ENCODE measurements around the gene APOBEC3A. TPM values are rescaled to one million over a fixed set of nuclear protein-coding genes. Genes with fewer than 3 reads are reported as not detected.
A peak's percentile ranks its signal among the peaks of the same experiment; 100 is the strongest.

The APOBEC3A gene
- 3.7 TPM for total RNA-seq

DNA sequence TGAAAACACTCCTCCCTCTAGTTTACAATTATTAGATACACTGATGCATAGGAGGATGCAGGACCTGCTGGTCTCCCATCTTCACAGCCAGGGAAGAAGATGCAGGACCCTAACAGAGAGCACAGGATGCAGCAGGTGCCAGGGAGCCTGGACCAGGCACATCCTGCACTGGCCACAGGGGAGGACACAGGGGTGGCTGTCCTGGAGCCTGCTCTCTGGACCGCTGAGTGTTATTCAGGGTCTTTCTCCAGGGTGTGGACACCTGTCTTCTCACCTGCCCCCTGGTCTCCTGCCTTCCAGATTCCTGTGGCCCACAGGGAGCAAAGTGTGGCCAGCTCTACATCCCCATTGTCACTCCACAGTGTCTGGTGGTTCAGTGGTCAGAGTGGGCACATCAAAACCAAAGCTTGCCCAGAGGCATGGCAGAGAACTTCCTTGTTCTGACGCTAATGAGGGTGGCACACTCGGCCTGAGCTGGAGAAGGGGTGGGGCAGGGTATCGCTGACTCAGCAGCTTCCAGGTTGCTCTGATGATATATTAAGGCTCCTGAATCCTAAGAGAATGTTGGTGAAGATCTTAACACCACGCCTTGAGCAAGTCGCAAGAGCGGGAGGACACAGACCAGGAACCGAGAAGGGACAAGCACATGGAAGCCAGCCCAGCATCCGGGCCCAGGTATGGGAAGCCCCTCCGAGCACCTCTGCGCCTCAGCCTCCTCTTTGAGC lies at the start of gene APOBEC3A:
Gene APOBEC3A (plus strand): TSS at position 564 of the 725 bp plus-strand sequence. CDS start 83 bp downstream, at position 647.
- no peak for DNase-seq

DNA sequence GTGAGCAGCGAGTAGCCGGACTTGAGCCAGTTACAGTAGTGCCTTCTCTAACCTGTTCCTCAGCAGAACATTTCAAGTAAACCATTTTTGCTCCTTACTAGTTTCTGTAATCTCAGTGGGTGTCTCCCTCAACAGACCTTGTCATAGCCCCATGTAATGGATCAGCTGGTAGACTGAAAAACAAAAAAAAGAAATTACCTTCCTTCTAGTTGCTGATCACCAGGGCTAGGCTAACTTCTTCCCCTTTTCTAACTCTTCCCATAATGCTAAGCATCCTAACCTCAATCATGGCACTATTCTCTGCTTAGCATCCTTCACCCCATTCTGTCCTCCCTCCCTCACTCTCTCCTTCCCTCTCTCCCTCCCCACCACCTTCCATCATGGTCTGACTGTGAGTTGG lies 49.6 kb upstream of the APOBEC3A start:
- DNase-seq: no peak

DNA sequence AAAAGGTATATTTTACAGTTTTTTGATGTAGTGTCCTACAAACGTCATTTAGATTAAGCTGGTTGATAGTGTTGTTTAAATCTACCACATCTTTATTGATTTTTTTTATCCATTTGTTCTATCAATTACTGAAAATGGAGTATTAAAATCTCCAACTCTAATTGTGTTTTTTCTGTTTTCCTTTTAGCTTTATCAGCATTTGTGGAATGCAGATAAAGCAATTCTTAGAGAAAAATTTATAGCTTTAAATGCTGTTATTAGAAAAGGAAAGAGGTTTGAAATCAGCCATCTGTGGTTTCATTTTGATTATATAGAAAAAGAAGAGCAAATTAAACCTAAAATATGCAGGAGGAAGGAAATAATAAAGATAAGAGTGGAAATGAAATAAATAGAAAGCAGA lies 46.0 kb upstream of the APOBEC3A start:
- DNase-seq: no peak

DNA sequence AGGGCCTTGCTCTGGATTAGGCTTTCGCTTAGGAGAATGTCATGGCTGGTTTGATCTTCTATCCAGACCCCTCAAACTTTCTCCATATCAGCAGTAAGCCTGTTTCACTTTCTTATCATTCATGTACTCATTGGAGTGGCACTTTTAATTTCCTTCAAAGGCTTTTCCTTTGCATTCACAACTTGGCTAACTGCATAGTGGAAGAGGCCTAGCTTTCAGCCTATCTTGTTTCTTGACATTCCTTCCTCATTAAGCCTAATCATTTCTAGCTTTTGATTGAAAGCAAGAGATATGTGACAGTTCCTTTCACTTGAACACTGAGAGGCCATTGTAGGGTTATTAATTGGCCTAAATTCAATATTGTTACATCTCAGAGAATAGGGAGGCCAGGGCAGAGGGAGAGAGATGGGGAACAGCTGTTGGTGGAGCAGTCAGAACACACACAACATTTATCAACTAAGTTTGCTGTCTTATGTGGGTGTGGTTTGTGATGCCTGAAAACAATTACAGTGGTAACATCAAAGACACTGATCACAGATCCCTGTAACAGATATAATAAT lies 37.7 kb upstream of the APOBEC3A start:
- no peak for DNase-seq

DNA sequence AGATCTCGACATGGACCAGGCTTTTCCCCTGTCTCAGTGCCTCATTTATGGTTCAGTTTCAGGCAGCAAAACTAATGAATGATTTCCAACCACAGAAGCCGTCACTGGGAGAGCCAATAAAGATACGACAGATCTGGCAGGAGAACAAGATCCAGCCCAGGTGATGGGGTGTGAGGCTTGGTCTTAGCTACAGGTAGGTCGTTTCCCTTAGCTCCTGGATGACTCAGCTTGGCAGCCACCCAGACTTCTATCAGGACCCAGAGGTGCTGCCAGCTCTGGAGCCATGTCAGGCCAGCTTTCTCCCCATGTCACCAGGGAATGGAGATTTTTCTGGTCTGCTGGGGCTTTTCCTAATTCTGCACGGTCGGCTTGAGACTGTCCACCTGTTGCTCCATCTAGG lies 36.3 kb upstream of the APOBEC3A start:
- peak; percentile 50 for DNase-seq

DNA sequence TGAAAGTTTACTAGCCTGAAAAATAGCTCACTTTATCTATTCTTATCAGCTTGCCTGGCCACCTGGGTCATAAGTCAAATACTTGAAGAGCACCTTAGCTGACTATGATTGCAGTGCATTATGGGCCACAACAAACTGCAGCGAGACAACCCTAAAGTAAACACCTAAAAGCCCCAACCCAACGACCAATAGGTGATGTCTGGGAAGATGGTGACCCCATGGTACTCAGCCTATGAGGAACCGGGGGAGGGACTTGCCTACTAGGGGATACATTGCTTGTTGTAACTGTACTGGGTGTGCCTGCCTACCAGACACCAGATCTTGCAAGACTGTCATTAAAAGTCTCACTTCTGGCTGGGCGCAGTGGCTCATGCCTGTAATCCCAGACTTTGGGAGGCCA lies 35.6 kb upstream of the APOBEC3A start:
- DNase-seq: no peak

DNA sequence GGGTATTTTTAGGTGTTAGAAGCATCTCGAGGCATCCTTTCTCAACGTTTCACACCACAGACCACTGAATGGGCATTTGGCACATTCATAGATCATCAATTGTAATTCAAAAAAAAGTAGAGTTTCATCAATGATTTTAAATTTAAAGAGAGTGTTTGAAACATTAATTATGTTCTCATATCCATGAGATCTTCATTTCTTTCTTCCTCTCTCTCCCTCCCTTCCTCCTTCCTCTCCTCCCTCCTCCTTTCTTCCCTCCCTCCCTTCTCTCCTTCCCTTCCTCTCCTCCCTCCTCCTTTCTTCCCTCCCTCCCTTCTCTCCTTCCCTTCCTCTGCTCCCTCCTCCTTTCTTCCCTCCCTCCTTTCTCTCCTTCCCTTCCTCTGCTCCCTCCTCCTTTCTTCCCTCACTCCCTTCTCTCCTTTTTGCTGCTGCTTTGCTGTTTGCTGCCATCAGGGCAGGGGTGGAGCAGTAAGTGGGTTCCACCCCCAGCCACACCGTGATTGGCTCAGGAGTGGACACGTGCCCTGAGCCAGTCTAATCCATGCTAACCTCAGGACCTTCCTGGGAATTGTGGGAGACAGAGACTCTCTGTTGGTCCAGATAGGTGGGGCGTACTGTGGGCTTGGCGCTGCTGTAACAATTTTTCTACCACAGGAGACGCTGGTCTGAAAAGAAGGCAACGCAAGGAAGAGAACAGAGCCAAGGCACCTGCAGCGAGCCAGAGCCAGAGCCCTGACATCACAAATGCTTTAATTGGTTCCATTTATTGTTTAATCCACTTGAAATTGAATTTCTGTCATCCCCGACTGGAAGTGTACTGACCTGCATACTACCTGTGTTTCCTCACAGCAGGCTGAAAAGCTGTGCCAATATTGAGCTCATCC lies 33.7 kb upstream of the APOBEC3A start:
- DNase-seq: peak; percentile 92

DNA sequence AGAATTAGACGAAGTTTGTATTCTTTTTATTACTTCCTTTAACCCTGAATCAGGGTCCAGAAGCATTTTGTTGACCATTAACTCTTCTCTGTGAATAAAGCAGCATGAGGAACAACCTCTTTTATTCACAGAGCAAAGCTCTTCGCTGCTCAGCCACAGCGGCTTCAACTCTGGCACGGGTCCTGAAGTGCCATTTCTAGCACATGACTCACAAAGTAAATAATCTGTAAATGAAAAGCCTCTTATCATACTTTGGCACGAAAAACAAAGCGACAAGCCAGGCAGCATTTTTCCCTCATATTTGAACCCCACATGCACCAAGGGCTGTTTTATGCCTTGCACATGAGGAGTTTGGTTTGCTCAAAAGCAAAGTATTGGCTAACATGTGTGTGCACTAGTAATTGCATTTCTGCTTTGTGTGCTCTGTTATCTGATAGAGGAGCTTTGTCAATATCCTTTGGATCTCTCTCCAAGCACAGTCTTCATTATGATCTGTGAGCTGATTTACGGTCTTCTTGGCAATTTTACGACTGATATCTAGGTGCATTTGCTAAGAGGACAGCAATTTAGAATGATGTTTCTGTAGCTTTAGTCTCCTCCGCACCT lies 33.0 kb upstream of the APOBEC3A start:
- peak; percentile 94 for DNase-seq

DNA sequence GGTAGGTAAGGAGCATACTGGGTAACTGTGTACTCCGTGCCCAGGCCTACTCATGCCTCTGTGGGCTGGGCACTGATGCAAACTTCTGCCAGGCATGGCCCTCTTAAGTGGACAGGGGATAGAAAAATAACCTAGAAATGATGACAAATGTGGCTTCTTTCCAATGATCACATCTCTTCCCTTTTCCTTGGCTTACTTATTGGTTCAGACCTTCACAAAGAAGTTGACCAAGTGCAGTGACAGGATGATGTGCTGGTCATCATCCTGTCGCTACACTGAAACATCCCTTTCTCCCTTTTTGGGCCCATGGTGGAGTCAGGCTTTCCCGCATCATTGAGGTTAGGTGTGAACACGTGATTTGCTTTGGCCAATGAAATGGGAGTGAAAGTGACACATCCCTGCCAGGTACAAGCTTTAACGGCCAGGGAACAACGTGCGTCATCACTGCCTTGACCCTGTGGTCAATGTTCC lies 31.8 kb upstream of the APOBEC3A start:
- no peak for DNase-seq

DNA sequence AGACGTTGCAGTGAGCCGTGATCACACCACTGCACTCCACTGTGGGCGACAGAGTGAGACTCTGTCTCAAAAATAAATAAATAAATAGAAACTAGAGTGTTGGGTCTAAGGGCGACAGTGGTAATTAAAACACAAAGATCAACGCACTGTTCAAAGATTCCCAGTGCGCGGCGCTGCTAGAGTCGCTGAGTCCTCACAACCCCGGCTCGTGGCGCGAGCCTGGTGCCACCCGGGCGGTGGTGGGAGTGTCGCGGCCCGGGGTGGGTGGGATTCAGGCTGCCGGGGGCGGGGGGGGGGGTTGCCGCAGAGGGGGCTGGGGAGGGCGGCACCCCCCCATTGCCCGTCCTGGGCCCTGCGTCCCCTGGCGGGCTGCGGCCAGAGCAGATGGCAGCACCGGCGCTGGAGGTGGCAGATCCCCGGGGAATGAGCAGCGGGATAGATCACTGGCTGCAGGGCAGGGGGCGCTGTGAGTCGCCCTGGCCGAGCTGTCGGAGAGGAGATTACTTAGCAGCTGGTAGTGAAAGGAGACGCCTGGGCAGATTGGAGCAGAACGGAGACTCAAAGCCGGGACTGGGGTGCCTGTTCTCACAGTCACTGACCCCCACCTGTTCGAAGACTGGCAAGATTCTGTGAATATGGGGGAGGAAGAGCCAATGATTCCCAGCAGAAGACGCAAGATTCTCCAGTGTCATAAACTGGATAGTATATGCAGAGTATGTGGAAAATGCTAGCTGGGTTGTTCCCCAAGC lies 30.2 kb upstream of the APOBEC3A start:
- peak; percentile 85 for DNase-seq

DNA sequence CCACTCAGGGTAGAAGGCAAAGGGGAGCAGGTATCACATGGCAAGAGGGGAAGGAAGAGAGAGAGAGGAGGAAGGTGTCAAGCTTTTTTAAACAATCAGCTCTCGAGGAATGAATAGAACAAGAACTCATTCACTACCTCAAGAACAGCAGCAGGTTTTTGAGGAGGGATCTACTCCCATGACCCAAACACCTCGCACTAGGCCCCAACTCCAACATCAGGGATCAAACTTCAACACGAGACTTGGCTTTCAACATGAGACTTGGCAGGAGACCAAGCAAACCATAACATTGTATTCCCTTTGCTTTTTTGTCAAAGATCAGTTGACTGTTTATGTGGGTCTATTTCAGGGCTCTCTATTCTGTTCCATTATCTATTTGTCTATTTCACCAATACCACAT lies 26.9 kb upstream of the APOBEC3A start:
- no peak for DNase-seq

DNA sequence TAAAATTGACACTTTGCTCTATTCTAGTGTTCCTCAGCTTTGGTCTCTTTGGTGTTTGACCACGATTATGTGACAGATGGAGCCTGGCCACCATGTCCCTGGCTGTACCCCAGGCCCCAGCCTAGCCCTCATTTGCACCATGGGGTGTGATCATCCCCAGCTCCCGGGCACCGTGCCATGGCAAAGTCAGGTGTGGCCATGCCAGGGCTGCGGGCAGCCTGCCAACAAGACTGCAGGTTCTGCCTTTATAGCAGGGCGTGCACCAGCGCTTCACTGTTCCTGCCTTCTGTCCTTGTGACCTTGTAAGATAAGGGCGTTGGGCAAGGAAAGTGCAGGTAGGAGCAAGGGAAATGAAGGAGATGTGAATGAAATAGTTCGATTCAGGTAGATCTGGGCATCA lies 22.4 kb upstream of the APOBEC3A start:
- DNase-seq: no peak

DNA sequence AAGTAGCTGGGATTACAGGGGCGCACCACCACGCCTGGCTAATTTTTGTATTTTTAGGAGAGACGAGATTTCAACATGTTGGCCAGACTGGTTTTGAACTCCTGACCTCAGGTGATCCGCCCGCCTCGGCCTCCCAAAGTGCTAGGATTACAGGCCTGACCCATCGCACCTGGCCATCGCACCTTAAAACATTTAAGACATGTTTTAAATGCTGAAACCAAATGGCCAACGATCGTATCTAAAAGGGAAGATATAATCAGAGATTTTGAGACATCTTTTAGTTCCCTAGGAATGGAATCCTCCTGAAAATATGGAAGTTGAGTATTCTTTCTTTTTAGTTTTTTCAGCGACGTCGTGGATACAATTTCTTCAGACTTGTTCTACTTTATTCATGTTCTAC lies 21.8 kb upstream of the APOBEC3A start:
- DNase-seq: no peak

DNA sequence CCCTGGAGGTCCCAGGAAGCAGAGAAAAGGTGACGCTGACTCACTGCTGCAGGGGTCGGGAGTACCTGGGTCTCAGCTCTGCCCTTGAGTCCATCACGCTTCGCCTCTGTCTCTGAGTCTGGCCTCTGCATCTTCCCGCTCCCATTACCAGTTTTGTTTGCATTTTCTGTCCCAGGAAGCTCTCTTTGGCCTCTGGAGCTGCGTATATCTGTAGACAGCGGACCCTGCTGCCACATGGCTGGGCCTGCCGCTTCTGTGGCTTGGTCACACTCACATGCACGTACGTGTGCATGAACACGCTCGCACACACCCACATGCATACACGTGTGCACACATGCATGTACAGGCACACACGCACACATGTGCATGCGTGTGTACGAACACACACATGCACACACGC lies 20.8 kb upstream of the APOBEC3A start:
- no peak for DNase-seq

DNA sequence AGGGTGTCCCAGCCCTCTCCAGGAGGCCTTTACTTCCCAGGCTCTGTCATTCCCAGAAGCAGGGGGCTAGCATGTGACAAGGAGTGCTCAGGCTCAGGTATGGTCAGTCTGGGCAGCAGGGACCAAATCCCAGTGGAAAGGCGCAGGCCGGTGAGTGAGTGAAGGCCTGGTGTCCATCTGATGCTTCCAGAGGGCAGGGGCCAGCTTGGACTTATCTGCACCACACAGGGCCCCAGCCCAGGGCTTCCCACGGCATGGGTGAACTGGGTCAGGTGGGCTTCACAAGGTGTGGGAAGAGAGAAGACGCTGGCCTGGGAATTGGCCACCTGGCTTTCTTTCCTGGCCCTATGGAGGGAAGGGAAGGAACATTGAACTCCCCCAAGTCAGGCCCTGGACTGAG lies 20.4 kb upstream of the APOBEC3A start:
- DNase-seq: no peak

DNA sequence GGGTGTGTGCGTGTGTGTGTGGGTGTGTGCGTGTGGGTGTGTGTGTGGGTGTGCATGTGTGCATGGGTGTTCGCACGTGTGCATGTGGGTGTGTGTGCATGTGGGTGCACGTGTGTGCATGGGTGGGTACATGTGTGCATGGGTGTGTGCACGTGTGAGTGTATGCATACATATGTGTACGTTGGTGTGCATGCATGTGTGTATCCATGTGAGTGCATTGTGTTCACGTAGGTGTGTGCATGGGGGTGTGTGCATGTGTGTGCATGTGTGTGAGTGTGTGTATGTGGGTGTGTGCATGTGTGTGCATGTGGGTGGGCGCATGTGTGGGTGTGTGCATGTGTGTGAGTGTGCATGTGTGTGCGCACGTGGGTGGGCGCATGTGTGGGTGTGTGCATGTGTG lies 19.9 kb upstream of the APOBEC3A start:
- DNase-seq: no peak

DNA sequence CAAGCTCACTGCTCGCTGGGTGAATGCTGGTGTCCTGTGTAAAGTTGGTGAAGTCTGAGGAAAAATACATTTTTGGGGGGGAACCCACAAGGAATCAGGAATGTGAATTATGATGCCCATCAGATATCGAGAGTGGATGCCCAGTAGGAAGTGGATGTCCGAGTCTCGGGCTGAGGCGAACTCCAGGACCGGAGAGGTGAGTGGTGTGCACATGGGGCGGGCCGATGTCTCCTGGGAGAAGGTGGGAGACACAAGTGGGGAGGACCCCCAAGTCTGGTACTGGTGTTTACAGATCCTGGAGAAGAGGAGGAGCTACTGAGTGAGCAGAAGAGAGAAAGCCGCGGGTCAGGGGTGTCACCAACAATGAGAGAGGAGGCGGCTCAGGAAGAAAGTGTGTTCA lies 19.2 kb upstream of the APOBEC3A start:
- DNase-seq: no peak

DNA sequence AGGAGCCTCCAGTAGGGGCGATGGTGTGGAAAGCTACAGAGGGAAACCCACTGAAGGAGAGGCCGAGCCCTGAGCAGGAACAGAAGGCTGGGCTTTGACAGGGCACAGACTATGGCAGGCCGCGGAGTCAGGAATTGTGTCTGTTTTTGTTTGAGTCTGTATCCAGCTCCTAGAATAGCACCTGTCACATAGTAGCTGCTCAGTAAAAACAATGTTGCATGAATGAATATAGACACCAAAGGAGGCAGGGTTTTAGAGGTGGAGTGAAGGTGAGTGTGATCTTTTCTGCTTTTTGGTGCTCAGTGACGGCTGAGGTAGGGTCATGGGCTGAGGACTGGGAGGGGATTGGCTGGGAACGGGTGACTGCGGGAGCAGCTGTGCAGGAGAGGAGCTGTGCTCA lies 18.5 kb upstream of the APOBEC3A start:
- DNase-seq: no peak

DNA sequence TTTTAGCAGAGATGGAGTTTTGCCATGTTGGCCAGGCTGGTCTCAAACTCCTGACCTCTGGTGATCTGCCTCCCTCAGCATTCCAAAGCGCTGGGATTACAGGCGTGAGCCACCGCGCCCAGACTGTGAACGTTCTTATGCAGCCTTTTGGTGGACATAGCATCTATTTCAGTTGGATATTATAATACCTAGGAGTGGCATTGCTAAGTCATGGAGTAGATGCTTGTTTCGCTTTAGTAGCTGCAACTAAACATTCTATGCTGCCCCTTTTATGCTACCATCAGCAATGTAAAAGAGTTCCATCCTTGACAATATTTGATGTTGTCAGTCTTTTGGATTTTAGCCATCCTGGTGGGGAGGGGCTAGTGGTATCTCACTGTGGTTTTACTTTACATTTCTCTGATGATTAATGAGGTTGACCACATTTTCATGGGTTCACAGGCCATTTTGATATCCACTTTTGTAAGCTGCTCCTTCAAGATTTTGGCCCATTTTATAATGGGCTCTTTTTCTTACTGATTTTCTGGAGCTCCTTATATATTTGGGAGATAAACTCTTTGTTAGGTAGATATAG lies 16.5 kb upstream of the APOBEC3A start:
- no peak for DNase-seq

DNA sequence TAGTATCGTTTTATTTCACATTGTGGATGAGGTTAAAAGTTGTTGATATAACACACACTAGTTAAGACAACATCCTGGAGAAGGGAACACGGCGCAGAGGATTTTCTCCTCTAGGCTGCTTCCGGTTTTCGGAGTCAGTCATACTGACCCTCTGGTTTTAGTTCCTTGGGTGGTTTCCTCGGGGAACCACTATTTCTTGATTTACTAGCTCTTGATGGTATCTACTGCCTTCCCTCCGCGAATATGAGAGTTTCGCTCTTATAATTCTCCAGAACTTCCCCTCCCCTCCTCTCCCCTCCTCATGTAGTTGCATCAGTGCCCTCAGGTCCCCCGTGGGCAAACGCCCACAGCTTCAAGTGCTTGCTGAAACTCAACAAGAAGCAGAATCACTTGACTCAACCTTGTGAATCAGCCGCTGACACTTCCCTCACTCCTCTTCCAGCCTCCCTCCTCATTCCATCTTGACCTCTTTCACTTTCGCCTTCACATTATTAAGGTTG lies 15.9 kb upstream of the APOBEC3A start:
- DNase-seq: no peak

DNA sequence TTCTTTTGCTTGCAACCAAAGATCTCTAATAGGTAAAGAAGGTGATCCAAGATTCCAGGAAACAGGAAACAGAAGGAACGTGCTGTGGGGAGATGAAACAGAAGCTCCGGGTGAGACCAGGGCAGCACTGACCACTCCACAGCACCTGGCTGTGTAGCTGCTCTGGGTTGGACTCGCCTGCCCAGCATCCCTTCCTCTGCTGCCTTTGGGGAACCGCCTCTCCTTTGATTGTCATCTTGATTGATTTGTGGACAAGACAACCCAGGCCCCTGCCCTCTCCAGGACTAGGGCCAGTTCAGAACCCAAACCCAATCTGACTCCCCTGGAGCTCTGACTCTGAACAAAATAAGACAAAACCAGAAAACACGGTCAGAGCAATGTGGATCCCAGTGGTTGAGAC lies 14.7 kb upstream of the APOBEC3A start:
- no peak for DNase-seq

DNA sequence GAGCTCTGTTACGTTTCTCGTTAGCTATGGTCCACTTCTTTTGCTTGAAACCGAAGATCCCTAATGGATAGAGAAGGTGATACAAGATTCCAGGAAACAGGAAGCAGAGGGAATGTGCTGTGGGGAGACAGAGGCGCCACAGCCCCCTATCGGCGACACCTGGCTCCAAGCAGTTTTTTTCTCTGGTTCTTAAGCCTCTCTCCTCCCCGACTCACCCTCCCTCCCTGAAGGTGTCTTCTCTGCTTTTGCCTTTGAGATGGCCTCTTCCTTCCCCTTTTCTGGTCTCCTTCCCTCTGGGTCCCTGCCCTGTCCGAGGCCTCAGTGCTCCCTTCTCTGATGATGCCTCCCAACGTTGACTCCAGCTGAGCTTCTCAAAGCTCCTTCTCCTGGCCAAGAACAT lies 14.2 kb upstream of the APOBEC3A start:
- no peak for DNase-seq

Data from tongue (tissue), 2 donors.